GM10847 (cell line): ENCODE measurements around the gene ERICH4.

Experiments
- POLR2A ChIP-seq: IDR thresholded peaks from 2 replicates; pipeline ENCODE4 v1.6.1; 2011; ENCODE audit not compliant: insufficient read length; ENCODE audit errors: extremely low read depth

Gene ERICH4

DNA sequence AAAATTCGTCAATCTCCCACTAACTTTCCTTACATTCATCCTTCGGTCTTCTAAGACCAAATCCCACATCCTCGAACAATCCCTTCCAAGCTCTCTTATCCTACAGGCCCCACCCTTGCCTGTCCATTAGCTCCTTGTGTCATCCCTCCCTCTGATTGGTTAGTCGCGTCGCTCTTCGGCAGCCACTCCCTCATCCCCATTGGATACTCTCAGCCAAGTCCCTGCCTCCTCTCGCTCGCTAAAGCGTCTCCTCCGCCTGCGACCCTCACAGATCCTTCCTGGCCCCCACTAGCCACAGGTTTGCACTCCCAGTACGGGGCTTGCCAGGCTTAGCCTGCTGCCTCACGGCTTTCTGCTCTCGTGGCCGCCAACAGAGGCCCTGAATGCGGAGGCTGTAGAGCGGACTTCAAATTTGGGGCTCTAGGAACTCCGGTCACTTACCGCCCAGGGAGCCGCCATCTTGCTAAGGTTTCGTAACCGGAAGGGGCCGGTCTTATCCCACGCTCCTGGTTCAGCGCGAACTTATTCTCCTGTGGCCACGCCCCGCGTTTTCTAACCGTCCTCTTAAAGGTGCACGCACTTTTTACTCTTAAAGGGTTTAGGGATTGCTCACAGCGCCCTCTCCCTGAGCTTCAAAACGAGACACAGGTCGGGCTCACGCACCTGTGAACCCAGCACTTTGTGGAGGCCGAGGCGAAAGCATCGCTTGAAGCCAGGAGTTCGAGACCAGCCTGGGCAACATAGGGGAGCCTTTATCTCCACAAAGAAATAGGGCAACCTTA is 3.3 kb upstream of the ERICH4 start, which contains the start of gene DMAC2:
Gene DMAC2 (minus strand): TSS at position 472 of the 782 bp plus-strand sequence. CDS start 13 bp downstream, at position 459.
- TF ChIP-seq POLR2A, result peak; percentile 52

DNA sequence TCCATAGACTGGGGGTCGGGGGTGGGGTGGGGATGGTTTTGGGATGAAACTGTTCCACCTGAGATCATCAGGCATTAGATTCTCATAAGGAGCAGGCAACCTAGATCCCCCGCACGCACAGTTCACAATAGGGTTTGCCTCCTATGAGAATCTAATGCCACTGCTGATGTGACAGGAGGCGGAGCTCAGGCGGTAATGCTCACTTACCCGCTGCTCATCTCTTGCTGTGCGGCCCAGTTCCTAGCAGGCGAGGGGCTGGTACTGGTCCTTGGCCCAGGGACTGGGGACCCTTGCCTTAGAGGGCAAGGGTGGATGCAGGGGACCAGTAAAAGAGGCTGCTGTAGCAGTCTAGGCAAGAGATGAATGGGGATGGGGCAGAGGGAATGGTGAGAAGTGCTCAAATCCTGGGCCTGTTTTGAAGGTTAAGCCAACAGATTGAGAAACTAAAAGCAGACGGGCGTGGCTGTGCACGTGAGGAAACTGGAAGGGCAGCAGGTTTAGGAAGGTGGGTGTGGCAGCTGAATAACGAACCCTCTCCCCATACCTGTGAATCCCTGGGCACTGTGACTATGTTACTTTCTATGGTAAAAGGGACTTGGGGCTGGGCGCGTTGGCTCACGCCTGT is 1.5 kb upstream of the ERICH4 start:
- no peak for TF ChIP-seq POLR2A

DNA sequence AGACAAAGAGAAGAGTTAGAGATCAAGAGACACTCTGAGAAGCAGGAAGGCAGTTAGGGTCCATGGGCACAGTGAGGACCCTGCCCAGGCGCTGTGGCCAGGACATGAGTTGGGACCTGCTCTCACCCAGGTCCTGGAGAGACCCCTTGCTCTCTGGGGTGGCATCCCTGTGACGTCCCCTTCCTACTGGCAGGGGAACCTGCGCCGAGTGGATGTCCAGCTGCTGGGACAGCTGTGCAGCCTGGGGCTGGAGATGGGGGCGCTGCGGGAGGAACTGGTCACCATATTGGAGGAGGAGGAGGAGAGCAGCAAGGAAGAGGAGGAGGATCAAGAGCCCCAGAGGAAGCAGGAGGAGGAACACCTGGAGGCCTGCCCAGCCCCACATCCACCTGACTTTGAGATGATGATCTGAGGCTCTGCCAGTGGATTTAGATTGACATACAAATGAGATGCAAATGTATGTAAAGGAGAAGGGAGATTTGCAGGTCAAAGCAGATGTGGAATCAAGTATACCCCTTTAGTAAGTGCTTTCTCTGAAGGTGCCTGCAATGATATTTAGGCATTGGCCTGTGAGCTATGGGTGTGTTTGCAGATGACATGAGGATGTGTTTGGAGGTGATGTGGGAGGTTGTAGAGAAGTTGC is 978 bp downstream of the ERICH4 start:
- TF ChIP-seq POLR2A, result no peak

DNA sequence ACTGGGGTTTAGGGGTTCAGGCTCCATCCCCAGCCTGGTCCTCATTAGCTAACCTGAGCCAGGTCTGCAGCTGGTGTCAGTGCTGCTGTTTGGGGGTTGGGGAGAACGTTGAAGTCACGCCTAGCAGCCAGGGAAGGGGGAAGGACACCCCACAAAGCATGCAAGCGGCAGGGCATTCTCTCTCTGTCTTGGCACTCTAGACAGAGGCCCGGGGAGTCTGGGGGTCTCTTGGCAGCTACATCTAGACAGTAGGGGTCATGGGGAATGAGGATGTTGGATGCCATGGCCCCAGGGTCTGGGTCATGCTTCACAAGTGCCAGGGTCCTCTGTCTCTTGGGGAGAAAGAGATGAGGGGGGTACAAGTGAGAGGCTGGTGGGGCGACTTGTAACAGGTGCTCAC is 2.6 kb downstream of the ERICH4 start:
- TF ChIP-seq POLR2A, result no peak

DNA sequence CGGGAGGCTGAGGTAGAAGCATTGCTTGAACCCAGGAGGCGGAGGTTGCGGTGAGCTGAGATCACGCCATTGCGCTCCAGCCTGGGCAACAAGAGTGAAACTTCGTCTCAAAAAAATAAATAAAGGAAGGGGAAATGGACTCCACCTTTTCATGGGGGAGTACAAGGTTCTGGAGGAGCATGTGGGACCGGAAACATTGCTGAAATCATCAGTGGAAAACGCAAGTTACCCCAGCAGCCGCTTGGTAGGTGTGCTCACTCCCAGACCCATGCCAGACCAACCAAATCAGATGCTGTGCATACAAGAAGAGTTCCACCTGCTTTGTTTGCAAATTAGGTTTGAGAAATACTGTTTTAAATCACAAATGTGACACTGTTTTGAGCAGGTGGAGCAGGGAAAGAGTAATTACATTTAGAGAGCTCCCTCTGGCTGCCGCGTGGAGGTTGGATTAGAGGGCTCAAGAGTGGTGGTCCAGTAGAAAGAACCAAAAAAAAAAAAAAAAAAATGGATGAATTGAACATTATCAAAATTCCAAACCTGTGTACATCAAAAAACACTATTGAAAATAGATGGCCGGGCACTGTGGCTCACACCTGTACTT is 4.9 kb downstream of the ERICH4 start:
- no peak for TF ChIP-seq POLR2A

DNA sequence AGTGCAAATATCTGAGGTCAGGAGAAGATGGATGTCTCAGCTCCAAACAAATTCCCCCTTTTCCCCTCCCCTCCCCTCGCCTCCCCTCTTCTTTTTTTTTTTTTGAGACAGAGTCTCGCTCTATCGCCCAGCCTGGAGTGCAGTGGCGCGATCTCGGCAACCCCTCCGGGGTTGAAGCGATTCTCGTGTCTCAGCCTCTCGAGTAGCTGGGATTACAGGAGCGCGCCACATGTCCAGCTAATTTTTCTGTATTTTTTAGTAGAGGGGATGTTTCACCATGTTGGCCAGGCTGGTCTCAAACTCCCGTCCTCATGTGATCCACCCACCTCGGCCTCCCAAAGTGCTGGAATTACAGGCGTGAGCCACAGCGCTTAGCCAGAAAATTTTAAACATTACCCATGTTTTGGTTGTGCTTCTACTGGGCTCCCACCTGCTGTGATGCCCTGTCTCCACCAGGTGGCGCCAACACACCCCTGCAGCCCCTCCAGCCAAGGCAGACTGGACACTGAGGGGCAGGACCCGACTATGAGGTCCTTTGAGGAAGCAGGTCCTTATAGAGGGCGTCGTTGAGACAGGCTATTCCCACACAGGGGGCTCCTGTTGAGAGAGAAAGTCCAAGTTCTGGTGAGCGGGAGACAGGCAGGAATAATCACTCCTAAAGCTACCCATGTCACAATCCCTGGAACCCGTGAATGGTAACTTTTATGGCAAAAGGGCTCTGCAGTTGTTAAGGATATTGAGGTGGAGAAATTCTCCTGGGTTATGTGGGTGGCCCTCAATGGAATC is 6.3 kb downstream of the ERICH4 start:
- no peak for TF ChIP-seq POLR2A

DNA sequence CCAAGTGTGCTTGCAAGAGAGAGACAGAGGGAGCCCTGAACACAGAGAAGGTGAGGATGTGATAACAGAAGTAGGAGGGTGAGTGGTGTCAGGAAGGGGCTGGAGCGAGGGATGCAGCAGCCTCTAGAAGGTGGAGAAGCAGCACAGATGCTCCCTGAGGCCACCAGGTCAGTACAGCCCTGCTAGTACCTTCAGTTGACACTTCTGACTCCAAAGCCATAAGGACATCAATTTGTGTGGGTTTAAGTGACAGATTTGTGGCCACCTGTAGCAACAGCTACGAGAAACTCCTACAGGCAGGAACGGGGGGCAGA is 6.9 kb downstream of the ERICH4 start:
- no peak for TF ChIP-seq POLR2A

DNA sequence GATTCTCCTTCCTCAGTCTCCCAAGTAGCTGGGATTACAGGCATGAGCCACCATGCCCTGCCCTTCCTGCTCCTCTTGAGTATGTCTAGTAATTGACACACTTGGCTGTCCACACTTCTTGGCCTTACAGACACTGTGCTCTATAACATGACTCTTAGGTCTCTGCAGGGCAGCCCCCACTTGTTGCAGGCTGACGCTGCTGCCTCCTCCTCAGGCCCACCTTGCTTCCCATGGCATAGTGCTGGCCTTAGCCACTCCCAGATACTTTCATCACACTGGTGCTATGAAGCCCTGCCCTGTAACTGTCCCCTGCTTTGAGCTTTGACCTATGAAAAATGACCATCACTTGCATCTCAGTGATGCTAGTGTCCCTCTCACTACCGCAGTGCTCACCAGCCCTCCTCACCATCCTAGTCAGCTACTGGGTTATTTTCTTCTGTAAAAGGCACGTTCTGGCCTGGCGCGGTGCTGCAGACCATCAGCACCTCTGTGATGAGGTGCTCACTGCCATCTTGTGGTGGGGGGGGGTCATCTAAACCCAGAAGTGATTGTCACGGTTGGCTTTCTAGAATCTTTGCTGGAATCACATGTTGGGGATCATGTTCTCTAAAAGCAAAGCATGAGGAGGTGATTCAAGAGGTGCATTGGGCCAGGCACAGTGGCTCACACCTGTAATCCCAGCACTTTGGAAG is 9.8 kb downstream of the ERICH4 start:
- TF ChIP-seq POLR2A, result no peak

DNA sequence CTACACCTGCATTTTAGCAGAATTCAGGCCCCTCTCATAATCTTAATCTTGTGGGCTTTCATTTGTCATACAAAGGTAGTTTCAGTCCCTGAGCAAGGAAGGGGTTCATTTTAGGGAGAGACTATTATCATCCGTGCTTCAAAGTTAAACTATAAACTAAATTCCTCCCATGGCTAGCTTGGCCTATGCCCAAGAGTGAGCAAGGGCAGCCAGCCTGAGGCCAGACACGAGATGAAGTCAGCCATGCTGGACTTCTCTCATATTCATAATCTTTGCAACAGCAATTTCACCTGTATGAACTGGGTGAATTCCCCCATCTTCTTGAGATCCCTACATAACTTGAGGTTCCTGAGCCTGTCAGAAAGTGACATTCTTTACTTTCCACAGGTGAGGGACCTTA is 13.0 kb downstream of the ERICH4 start:
- TF ChIP-seq POLR2A, result no peak

DNA sequence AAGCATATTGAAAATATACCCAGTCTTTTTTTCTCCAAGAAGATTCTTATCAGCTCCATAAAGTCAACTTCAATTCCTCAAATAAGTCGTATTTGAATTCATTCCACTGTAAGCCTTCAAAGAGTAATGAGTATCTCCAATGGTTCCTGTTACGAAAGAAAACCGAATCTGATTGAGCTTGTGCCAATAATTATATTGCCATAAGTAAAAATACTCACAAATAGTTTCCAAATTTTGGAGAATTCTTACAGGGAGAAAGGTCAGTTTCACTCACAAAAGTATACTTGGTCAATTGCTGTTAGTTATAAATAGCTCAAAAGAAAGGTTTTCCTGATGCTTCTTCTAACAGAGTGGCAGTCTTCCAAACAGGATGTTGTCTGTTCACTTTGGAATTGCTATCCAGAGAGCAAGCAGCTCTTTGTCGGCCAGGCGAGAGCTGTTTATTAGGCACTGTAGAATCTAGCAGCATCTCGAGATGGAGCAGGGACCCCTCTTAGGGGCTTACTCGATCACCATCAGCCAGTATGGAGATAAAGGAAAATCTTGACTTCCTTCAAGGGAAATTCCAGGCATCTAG is 13.5 kb downstream of the ERICH4 start:
- no peak for TF ChIP-seq POLR2A

DNA sequence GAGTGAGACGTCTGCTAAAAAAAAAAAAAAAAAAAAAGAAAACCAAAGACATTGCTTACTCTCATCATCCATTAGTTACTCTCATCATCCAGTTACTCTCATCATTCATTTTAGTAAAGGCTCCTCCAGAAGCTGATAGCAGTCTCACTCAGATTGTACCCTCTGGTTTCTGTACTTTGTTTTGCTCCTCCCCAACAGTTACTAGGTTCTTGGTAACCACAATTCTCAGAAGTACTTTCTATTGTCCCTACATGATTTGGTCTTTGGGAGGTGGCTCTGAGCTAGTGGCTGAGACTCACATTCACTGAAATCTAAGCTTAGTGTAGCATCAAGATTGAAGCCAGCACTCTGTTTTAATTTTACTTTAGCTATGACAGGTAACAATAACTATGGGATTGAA is 14.3 kb downstream of the ERICH4 start:
- TF ChIP-seq POLR2A, result no peak

DNA sequence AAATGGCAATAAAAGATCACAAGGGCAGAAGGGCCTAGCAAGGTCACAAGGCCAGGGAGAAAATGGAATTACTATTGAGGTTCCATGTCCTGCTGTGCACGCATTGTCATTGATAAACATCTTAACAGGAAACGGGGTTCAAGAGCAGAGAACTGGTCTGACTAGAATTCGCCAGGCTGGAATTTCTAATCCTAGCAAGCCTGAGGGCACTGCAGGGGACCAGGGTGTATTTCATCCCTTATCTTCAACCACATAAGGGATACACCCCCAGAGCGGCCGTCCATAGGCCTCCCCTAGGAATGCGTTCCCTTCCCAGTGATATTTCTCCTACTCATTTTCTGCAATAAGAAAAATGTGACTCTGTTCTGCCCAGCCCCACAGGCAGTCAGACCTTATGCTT is 19.5 kb downstream of the ERICH4 start:
- TF ChIP-seq POLR2A, result no peak

DNA sequence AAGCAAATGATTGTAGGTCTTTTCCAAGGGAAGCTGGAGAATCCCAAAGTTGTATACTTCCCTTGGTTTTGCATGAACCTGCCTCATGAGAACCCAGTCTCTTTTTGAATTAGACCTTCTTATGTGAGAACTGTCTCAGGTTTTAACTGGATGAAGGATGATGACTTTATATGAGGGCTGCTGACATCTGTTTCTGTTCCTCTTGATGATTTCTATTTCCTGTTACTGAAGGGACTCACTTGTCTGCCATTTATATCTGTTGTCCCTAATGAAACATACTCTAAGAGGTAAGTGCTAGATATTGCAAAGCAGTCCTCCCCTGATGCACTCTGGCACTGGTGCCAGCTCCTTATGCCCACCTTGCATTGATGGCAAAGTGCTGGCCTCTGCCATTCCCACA is 33.6 kb downstream of the ERICH4 start:
- no peak for TF ChIP-seq POLR2A

DNA sequence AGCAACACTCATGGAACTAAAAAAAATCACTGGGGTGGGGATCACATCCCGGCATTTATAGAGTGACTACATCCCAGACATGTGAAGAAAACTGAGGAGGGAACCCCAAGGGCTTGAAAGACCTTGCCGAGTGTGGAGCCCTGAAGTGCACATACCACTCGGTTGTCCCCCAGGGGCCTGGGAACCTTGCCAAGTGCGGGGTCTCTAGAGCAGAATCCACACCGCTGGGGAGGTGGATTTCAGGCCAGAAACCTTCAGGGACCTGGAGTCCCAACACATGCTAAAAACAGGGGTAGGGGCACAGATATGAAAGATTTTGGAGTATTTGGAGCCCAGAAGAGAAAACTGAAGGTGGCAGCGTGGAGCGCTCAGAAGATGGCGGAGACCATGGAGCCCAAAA is 35.2 kb downstream of the ERICH4 start:
- no peak for TF ChIP-seq POLR2A

DNA sequence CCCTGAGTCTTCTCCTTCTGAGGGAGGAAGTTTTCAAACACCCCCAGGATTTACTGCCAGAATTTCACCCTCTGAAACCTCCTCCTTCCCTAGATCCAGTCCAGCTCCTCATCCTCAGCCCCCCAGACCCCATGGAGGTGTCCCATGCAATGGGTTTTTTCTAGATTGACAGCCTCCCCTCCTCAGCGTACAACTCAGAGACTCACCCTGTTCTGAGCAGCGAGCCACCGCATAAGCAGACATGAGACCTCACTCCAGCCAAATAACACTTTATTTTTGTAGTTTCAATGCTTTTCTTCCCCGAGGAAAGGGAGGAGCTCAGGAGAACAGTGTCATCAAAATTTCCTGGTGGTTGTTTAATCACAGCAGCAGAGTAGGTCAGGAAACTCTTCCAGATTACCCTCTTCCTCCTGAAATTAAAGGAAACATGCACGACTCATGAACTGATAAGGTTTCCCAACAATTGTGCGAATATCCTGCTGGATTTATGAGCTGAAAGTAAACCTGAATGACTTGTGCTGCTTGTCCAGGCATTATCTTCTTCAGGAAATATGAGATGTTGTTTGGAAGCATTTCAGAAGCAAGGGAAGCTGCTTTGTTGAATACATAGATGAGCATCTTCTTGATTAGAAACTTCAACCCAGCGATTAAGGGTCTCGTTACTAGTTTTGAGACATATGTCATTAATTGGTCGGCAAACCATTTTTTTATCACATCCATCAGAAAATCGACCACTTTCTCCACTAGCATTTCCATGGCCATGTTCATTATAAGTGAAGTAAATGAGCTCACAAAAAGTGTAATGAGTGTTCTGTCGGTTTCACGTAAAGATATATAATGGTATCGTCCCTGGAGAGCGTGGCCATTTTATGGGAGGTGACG is 36.2 kb downstream of the ERICH4 start:
- TF ChIP-seq POLR2A, result no peak
